Uterus (tissue), 2 donors: ENCODE results near the gene RPS13.

Experiments used
- POLR2A ChIP-seq, 2 donors: fragments of 450-650 bp; IDR thresholded peaks; one replicate each; pipeline ENCODE4 v1.6.1; 2016; ENCODE audit warnings: antibody characterized with exemption in 2 of 2, mild to moderate bottlenecking in 1 of 2, moderate library complexity in 1 of 2
- TF ChIP-seq, protein P1 (sequence below), 4 experiments: fragments of 200-600 bp in 2 of 4; fragments of 450-650 bp in 2 of 4; sonication (generic) in 2 of 4; IDR thresholded peaks; one replicate each; pipeline ENCODE4 v1.5.1; 2016 to 2019; ENCODE audit warnings: antibody characterized with exemption in 4 of 4, mild to moderate bottlenecking in 2 of 4, moderate library complexity in 1 of 4

- TF ChIP-seq, protein P1, sequence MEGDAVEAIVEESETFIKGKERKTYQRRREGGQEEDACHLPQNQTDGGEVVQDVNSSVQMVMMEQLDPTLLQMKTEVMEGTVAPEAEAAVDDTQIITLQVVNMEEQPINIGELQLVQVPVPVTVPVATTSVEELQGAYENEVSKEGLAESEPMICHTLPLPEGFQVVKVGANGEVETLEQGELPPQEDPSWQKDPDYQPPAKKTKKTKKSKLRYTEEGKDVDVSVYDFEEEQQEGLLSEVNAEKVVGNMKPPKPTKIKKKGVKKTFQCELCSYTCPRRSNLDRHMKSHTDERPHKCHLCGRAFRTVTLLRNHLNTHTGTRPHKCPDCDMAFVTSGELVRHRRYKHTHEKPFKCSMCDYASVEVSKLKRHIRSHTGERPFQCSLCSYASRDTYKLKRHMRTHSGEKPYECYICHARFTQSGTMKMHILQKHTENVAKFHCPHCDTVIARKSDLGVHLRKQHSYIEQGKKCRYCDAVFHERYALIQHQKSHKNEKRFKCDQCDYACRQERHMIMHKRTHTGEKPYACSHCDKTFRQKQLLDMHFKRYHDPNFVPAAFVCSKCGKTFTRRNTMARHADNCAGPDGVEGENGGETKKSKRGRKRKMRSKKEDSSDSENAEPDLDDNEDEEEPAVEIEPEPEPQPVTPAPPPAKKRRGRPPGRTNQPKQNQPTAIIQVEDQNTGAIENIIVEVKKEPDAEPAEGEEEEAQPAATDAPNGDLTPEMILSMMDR (IDR thresholded peaks at IDR 0.05), result peak; percentile 19 to 61 (median 42)
- TF ChIP-seq POLR2A (IDR thresholded peaks at IDR 0.05), result no peak
These were observed 14.1 kb downstream of the RPS13 start for GRCh38 chr11:17063171-17064002.
